Stimulated activated CD4-positive, alpha-beta T cell treated with anti-CD3 and anti-CD28 coated beads, Interleukin-4, amount 100 ng/mL, for 48 hours (primary cell): ENCODE measurements around the gene RNF113A.
"Not testable (repeated sequence)": the region's sequence is repeated elsewhere in the genome, so short reads cannot be mapped to it uniquely, and the experiment has no call there.

Experiments used
- DNase-seq, 2 donors: peaks; one replicate each; pipeline ENCODE4 v3.0.0-alpha.2; 2020; ENCODE audit warnings: low read depth in 2 of 2

RNF113A gene

GRCh38 chrX:119871599-119872395 lies at the start of gene RNF113A, which contains the start of gene NDUFA1:
Gene RNF113A, minus strand, starts transcription at chrX:119871733. Its CDS starts 120 bp downstream, at chrX:119871613.
Gene NDUFA1, plus strand, starts transcription at chrX:119871832. Its CDS starts 80 bp downstream, at chrX:119871912.
- peak; percentile 68 to 78 for DNase-seq

- no peak for DNase-seq
These were observed 48.5 kb upstream of the RNF113A start for GRCh38 chrX:119919835-119920585.

- no peak for DNase-seq
These were observed 46.3 kb upstream of the RNF113A start for GRCh38 chrX:119917877-119918276.

- DNase-seq, result no peak
These were observed 44.8 kb upstream of the RNF113A start for GRCh38 chrX:119916310-119916709.

- no peak for DNase-seq
These were observed 29.4 kb upstream of the RNF113A start for GRCh38 chrX:119900976-119901375.

GRCh38 chrX:119899125-119899524 lies 27.6 kb upstream of the RNF113A start:
- DNase-seq, result no peak

- no peak for DNase-seq
These were observed 24.4 kb upstream of the RNF113A start, which contains the start of gene AKAP14 for GRCh38 chrX:119895843-119896326. Gene AKAP14, plus strand, starts transcription at chrX:119895893. Its CDS starts 7,331 bp downstream, at chrX:119903224.

GRCh38 chrX:119891961-119892692 lies 20.6 kb upstream of the RNF113A start:
- DNase-seq, result not testable (repeated sequence)

- DNase-seq, result not testable (repeated sequence)
These were observed 19.1 kb upstream of the RNF113A start for GRCh38 chrX:119890626-119891025.

GRCh38 chrX:119887721-119888425 lies 16.3 kb upstream of the RNF113A start:
- DNase-seq, result peak; percentile 52 to 57

- DNase-seq, result no peak
These were observed 14.3 kb upstream of the RNF113A start for GRCh38 chrX:119885554-119886428.

- no peak for DNase-seq
These were observed 9.3 kb upstream of the RNF113A start for GRCh38 chrX:119880552-119881437.

- DNase-seq, result no peak
These were observed 8.5 kb upstream of the RNF113A start for GRCh38 chrX:119880076-119880475.

- DNase-seq, result no peak
These were observed 7.2 kb upstream of the RNF113A start for GRCh38 chrX:119878740-119879139.

- no peak for DNase-seq
These were observed 311 bp downstream of the RNF113A start for GRCh38 chrX:119871245-119871598.

- DNase-seq, result no peak
These were observed 854 bp downstream of the RNF113A start for GRCh38 chrX:119870626-119871131.

GRCh38 chrX:119853444-119853843 lies 18.1 kb downstream of the RNF113A start:
- no peak for DNase-seq

GRCh38 chrX:119852382-119853353 lies 18.9 kb downstream of the RNF113A start, which contains the start of gene UPF3B:
Gene UPF3B, minus strand, starts transcription at chrX:119852963. Its CDS starts 35 bp downstream, at chrX:119852928.
- DNase-seq, result peak; percentile 80 to 92
